ENCODE measurements around the gene BRWD1.

The BRWD1 gene

GRCh38 chr21:39313571-39314142, at the start of gene BRWD1:
Gene BRWD1, minus strand, starts transcription at chr21:39313632. Its CDS starts 141 bp downstream, at chr21:39313491.
- DNase-seq (ENCODE audit: low read depth in 2 of 3, low spot score in 1 of 3): peak; percentile 63 to 68 (median 63)

GRCh38 chr21:39362733-39363132, 49.3 kb upstream of the BRWD1 start:
- no peak for DNase-seq (ENCODE audit: low read depth in 2 of 3, low spot score in 1 of 3)

- DNase-seq (ENCODE audit: low read depth in 2 of 3, low spot score in 1 of 3): no peak
These were observed 46.0 kb upstream of the BRWD1 start for GRCh38 chr21:39359382-39359781.

- DNase-seq (ENCODE audit: low read depth in 2 of 3, low spot score in 1 of 3): no peak
These were observed 39.9 kb upstream of the BRWD1 start for GRCh38 chr21:39353295-39353694.

GRCh38 chr21:39350094-39351005, 36.9 kb upstream of the BRWD1 start:
- DNase-seq (ENCODE audit: low read depth in 2 of 3, low spot score in 1 of 3): no peak

GRCh38 chr21:39349211-39350093, 36.0 kb upstream of the BRWD1 start:
- DNase-seq (ENCODE audit: low read depth in 2 of 3, low spot score in 1 of 3): peak; percentile 95 to 97 (median 95)

GRCh38 chr21:39348355-39349210, 35.2 kb upstream of the BRWD1 start, which contains the start of gene HMGN1:
Gene HMGN1, minus strand, starts transcription at chr21:39349088. Its CDS starts 171 bp downstream, at chr21:39348917.
- DNase-seq (ENCODE audit: low read depth in 2 of 3, low spot score in 1 of 3): peak; percentile 77 to 85 (median 83)

- peak in 1 of 3 donors; percentile 10 for DNase-seq (ENCODE audit: low read depth in 2 of 3, low spot score in 1 of 3)
These were observed 34.6 kb upstream of the BRWD1 start for GRCh38 chr21:39348040-39348354.

GRCh38 chr21:39347537-39347936, 34.1 kb upstream of the BRWD1 start:
- DNase-seq (ENCODE audit: low read depth in 2 of 3, low spot score in 1 of 3): no peak

GRCh38 chr21:39346671-39347331, 33.4 kb upstream of the BRWD1 start:
- no peak for DNase-seq (ENCODE audit: low read depth in 2 of 3, low spot score in 1 of 3)

GRCh38 chr21:39346206-39346605, 32.8 kb upstream of the BRWD1 start:
- no peak for DNase-seq (ENCODE audit: low read depth in 2 of 3, low spot score in 1 of 3)

- DNase-seq (ENCODE audit: low read depth in 2 of 3, low spot score in 1 of 3): no peak
These were observed 32.0 kb upstream of the BRWD1 start for GRCh38 chr21:39345440-39345839.

- no peak for DNase-seq (ENCODE audit: low read depth in 2 of 3, low spot score in 1 of 3)
These were observed 31.4 kb upstream of the BRWD1 start for GRCh38 chr21:39344848-39345247.

- no peak for DNase-seq (ENCODE audit: low read depth in 2 of 3, low spot score in 1 of 3)
These were observed 28.0 kb upstream of the BRWD1 start for GRCh38 chr21:39341249-39341923.

GRCh38 chr21:39340687-39341086, 27.3 kb upstream of the BRWD1 start:
- no peak for DNase-seq (ENCODE audit: low read depth in 2 of 3, low spot score in 1 of 3)

GRCh38 chr21:39339231-39339630, 25.8 kb upstream of the BRWD1 start:
- DNase-seq (ENCODE audit: low read depth in 2 of 3, low spot score in 1 of 3): no peak

- no peak for DNase-seq (ENCODE audit: low read depth in 2 of 3, low spot score in 1 of 3)
These were observed 23.1 kb upstream of the BRWD1 start for GRCh38 chr21:39336457-39337008.

- DNase-seq (ENCODE audit: low read depth in 2 of 3, low spot score in 1 of 3): no peak
These were observed 21.2 kb upstream of the BRWD1 start for GRCh38 chr21:39334611-39335010.

GRCh38 chr21:39332175-39332574, 18.7 kb upstream of the BRWD1 start:
- DNase-seq (ENCODE audit: low read depth in 2 of 3, low spot score in 1 of 3): no peak
